ENCODE data around the gene CHRFAM7A.
"Not testable (repeated sequence)": the region's sequence is repeated elsewhere in the genome, so short reads cannot be mapped to it uniquely, and the experiment has no call there.

DNA sequence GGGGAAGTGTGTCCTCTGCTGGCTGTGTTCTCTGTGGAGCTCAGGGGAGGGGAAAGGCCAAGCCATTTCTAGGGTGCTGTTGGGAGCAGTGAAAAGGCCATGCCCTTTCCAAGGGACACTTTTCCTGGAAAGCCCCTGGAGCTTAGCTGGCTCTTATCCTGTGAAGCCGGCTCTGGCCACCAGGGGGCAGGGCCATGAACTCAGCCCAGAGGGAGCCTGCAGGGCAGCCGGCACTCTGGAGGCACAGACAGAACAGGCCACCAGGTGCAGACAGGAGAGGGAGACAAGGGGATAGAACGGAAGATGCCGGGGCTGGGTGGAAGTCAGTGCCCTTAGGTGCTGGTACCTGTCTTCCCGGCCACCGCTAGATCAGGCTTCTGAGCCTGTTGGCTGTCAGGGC, 5.6 kb upstream of the CHRFAM7A start:
- peak in 2 of 5 experiments; percentile 26 to 40 for TF ChIP-seq CTCF (IDR thresholded peaks at IDR 0.05 in 4 of 5, conservative IDR thresholded peaks at IDR 0.05 in 1 of 5)
- not testable (repeated sequence) for TF ChIP-seq POLR2A (IDR thresholded peaks at IDR 0.05)

All from gastrocnemius medialis (tissue), 4 donors.